ENCODE measurements around the gene CEP295NL.

DNA sequence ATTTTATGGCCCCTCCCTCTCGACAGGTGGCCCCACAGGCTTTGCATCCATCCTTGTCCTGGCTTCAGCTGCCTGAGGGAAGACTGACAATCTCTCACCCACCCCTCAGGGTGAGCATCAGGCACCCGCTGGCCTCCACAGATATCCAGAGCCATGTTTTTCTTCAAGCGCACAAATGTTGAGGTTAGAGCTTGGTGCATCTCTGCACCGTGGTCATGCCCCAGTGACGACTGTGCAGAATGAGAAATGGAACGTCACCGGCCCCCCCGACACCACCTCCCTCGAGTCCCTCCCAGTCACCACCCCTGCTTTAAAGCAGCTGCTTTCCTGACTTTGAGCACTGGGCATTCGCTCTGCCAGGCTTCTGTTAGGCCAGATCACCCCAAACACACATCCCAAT, 42.0 kb upstream of the CEP295NL start:
- TF ChIP-seq, protein P1, sequence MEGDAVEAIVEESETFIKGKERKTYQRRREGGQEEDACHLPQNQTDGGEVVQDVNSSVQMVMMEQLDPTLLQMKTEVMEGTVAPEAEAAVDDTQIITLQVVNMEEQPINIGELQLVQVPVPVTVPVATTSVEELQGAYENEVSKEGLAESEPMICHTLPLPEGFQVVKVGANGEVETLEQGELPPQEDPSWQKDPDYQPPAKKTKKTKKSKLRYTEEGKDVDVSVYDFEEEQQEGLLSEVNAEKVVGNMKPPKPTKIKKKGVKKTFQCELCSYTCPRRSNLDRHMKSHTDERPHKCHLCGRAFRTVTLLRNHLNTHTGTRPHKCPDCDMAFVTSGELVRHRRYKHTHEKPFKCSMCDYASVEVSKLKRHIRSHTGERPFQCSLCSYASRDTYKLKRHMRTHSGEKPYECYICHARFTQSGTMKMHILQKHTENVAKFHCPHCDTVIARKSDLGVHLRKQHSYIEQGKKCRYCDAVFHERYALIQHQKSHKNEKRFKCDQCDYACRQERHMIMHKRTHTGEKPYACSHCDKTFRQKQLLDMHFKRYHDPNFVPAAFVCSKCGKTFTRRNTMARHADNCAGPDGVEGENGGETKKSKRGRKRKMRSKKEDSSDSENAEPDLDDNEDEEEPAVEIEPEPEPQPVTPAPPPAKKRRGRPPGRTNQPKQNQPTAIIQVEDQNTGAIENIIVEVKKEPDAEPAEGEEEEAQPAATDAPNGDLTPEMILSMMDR (conservative IDR thresholded peaks at IDR 0.05; ENCODE audit: low read depth, low read length), result no peak
- TF ChIP-seq EZH2phosphoT487 (IDR thresholded peaks at IDR 0.05; ENCODE audit: borderline replicate concordance, low read length) (no peak), EZH2 (IDR thresholded peaks at IDR 0.05; ENCODE audit: low read length, unreplicated experiment) (no peak)
